Right ventricle myocardium superior (tissue), 1 donor: ENCODE measurements around the gene TMEM144. TPM values are rescaled to one million over a fixed set of nuclear protein-coding genes. Genes with fewer than 3 reads are reported as not detected.

ENCODE experiments used
- ATAC-seq: fragments of 200-7000 bp; cut with Tn5 transposase; one replicate; pipeline ENCODE4 v1.9.1; 2020; ENCODE audit warnings: mild to moderate bottlenecking; ENCODE audit not compliant: poor library complexity
- DNase-seq: peaks from one replicate; pipeline ENCODE4 v3.0.0-alpha.2; 2020
- intact Hi-C: fragments of 100-400 bp; cut with DNase I; formaldehyde crosslinking; loops from one replicate; pipeline ENCODE4 v1.11.2; 2022
- total RNA-seq: library from RNA; stranded (reverse); fragmentation: NEBNext Ultra II Directional; extraction: Animal tissue kit (Norgen Biotek cat#: 25700); gene quantifications from one replicate; pipeline ENCODE4 v1.2.1, GENCODE V29; 2021
- donor health status: DM: no; HTN: yes; CAD: no; lungs with severe emphysema.

Gene TMEM144
- total RNA-seq, 1 donor from 2014 or later = 10.4 TPM

GRCh38 chr4:158182736-158183135 lies 27.6 kb upstream of the TMEM144 start:
- ATAC-seq = no peak
- no peak for DNase-seq
- intact Hi-C loops = no loop called here

DNA sequence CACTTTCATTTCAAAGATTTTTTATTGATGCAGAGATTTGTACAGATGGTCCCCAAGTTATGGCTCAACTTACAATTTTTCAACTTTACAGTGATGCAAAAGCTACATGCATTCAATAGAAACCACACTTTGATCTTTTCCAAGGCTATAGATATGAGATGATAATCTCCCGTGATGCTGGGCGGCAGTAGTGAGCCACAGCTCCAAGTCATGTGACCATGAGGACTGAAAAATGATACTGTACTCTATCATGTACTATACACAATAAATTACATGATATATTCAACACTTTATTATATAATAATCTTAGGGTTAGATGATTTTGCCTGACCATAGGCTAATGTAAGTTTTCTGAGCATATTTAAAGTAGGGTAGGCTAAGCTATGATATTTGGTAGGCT lies 23.5 kb upstream of the TMEM144 start:
- no peak for ATAC-seq
- no peak for DNase-seq
- intact Hi-C loops = no loop called here

DNA sequence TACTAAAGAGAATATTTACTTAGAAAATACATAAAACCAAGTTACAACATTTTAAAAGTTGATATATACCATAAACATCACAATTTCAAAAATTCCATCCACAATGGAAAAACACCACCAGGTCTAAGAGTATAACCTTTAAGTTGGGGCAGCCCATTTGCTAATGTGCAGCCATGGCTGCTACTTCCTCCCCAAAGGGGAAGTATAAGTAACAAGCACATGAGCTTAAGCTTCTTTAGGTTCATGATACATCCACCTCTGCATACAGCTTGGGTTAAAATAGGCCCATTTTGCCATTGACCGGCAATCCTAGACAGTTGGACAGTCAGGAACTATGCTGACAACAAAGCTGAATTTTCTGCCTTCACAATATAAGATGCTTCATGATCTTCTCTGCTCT lies 20.9 kb upstream of the TMEM144 start:
- intact Hi-C loops = no loop called here
- ATAC-seq = no peak
- no peak for DNase-seq

DNA sequence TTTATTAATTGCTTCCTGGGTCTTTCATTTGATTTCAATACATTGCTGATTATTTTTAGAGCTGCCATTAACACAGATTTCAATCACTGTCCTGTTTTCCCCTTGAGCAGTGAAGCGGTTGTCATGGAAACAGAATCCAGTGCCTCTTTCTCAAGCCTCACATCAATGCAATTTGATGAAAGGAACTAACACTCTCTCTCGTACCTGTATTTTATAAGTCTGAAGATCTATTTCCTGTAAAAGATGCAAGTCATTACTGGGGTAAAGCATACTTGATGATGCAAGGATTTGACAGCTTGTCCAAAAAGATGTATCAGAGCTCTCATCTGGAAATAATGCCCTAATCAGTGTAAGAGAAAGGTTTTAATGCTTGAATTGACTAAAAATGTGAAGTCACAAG lies 19.6 kb upstream of the TMEM144 start:
- ATAC-seq (no peak), DNase-seq (no peak)
- intact Hi-C loops = no loop called here

DNA sequence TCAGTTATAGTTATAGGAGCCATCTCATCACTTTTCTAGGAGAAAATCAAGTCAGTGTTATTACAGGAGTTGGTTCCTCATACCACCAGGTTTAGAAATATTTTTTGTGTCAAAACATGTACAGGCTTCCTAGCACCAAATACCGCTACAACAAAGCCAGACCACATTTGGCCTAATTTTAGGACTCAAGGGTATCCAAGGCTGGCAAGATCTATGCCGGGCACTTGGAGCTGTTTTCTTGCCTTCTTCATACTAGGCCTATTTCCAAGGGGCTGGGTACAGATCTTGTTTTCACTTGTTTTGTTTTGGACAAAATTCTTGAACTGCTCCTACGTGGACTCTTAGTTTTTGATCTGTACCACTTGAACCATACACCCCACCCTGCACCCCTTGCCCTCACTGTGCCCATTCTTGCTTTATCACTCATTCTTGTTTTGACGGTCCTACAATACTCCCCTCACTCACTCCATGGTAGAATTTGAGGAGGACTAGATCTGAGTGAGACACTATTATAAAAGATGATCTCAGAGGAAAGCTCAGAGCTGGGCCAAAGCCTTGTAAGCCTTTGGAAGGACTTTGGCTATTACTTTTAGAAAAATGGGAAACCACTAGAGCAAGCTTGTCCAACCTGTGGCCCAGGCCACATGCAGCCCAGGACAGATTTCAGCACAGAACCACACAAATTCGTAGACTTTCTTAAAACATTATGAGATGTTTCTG lies 17.7 kb upstream of the TMEM144 start:
- DNase-seq = no peak
- peak; percentile 31 for ATAC-seq
- intact Hi-C loops = no loop called here

GRCh38 chr4:158193171-158193749 lies 17.0 kb upstream of the TMEM144 start:
- DNase-seq = no peak
- peak; percentile 85 for ATAC-seq
- intact Hi-C loops = no loop called here

DNA sequence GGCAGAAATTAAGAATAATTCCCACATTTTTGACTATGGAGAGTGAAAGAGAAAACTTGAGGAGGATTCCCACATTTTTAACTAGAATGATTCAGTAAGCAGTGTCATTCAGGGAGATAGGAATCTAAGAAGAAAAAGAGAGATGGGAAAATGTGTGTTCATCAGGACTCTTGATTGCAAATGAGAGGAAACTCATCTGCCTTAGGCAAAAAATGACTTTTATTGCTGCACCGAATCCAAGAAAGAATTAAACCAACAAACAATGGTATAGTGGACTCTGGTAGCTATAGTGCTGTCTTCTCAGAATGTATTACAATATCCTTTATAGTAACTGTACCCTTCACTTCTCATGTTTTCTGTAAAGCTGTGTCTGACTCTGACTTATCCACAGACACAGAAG lies 15.0 kb upstream of the TMEM144 start:
- DNase-seq = no peak
- intact Hi-C loops = loop anchor here (5.0 kb wide), 1 partner anchor 62 kb away; no protein-coding TSS in a partner anchor
- no peak for ATAC-seq

GRCh38 chr4:158197194-158197776 lies 13.0 kb upstream of the TMEM144 start:
- intact Hi-C loops = loop anchor here (5.0 kb wide), 1 partner anchor 60 kb away; no protein-coding TSS in a partner anchor
- ATAC-seq = no peak
- no peak for DNase-seq

GRCh38 chr4:158200214-158200613 lies 10.1 kb upstream of the TMEM144 start:
- intact Hi-C loops = no loop called here
- DNase-seq = no peak
- no peak for ATAC-seq

- intact Hi-C loops = no loop called here
- ATAC-seq (no peak), DNase-seq (no peak)
Observed at GRCh38 chr4:158201322-158201721, 9.0 kb upstream of the TMEM144 start.

DNA sequence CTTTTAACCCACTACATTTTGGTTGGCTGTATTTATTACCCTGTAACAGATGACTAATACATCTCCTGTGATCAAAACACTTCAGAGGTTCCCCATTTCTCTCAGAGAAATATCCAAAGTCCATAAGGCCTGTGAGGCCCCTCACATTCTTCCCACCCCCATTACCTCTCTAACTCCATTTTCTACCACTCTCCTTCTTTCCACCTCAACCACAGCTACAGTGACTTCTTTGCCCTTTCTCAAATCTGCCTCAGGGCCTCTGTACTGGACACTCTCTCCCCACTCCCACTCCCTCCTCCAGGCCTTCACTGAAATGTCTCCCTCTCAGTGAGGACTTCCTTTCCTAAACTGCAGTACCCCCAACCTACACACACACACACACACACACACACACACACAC lies 8.4 kb upstream of the TMEM144 start:
- no peak for DNase-seq
- intact Hi-C loops = no loop called here
- ATAC-seq = no peak

DNA sequence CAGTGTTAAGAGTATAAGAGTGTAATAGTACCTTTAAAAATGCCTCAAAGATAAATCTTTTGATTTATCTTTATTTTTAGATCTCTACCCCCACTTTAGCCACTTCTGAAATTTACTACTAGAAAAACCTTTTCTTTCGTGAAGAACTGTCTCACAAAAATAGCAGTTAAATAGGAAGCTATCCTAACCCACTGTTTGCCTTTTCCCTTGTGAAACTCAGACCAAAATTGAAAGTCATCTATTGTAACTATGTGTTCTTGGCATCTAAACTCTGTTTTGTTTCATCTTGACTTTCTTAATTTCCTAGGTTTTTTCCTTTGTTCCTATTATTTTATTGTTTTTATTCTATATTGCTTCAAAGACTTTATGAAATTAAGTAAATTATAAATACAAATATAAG lies 7.8 kb upstream of the TMEM144 start:
- DNase-seq = no peak
- intact Hi-C loops = no loop called here
- ATAC-seq = no peak

DNA sequence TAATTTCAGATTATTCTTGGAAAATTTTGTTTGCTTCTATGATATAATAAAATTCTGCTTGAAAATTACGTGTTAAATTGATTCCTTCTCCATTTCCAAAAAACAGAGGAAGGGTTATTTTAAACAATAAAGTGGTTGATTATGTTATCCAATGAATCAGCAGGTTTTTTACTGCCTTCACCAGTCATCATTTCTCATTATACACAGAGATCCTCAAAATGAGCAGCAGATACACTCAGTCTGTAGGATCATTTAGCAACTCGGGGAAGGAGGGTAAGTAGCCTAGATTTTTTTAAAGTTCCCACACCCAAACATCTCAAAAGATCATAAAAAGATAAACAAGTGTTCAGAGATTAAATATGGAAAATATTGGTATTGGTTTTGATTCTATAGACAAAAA lies 6.8 kb upstream of the TMEM144 start:
- ATAC-seq = no peak
- intact Hi-C loops = no loop called here
- DNase-seq = no peak

DNA sequence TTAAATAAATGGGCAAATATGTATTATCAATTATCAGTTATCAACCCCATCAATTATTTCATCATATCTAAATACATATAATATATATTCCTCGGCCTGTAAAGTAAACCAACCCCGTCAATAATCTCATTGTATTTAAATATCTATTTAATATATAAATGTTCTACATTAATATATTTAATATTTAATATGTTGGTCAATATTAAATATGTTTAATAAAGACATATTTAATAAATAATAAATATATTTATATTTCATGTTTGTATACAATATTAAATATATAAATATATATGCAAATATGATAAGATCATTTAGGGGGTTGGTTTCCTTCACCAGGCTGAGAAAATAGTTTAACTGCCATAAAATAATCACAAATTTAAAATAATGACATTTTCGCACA lies 6.4 kb upstream of the TMEM144 start:
- intact Hi-C loops = no loop called here
- ATAC-seq (no peak), DNase-seq (no peak)

GRCh38 chr4:158208963-158209640 lies 1.2 kb upstream of the TMEM144 start:
- ATAC-seq = peak; percentile 42
- intact Hi-C loops = no loop called here
- no peak for DNase-seq

- ATAC-seq (no peak), DNase-seq (no peak)
- intact Hi-C loops = no loop called here
Observed at GRCh38 chr4:158211222-158211621, 936 bp downstream of the TMEM144 start.

GRCh38 chr4:158213466-158213865 lies 3.2 kb downstream of the TMEM144 start:
- DNase-seq = no peak
- intact Hi-C loops = no loop called here
- ATAC-seq = no peak

GRCh38 chr4:158214856-158215255 lies 4.6 kb downstream of the TMEM144 start:
- ATAC-seq (no peak), DNase-seq (no peak)
- intact Hi-C loops = no loop called here

DNA sequence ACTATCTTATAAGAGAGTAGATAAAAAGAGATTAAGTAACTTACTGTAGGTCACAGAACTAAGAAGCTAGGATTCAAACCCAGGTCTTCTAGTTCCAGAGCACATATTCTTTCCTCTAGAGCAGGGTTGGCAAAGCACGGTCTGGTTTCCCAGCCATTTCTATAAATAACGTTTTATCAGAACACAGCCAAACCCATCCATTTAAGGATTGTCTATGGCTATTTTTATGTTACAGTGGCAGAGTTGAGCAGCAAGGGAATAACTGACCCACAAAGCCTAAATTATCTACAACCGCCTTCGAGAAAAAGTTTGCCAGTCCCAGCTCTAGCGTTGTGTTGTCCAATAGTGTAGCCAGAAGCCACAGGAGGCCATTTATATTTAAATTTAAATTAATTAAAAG lies 7.5 kb downstream of the TMEM144 start:
- intact Hi-C loops = no loop called here
- ATAC-seq (peak; percentile 97), DNase-seq (no peak)

GRCh38 chr4:158219623-158220022 lies 9.3 kb downstream of the TMEM144 start:
- intact Hi-C loops = no loop called here
- no peak for ATAC-seq
- no peak for DNase-seq
